HEK293T (cell line): ENCODE data around the gene CALN1.

Source experiments
- BHLHE40 ChIP-seq: fragments of 450-650 bp; IDR thresholded peaks from 2 replicates; pipeline ENCODE4 v1.6.1; 2016; ENCODE audit warnings: mild to moderate bottlenecking, moderate library complexity, borderline replicate concordance
- FOXA1 ChIP-seq: fragments of 450-650 bp; IDR thresholded peaks from 2 replicates; pipeline ENCODE4 v1.6.1; 2016; ENCODE audit warnings: mild to moderate bottlenecking
- FOXK2 ChIP-seq: fragments of 450-650 bp; IDR thresholded peaks from 2 replicates; pipeline ENCODE4 v1.6.1; 2016; ENCODE audit warnings: mild to moderate bottlenecking
- FOXM1 ChIP-seq: fragments of 450-650 bp; IDR thresholded peaks from 2 replicates; pipeline ENCODE4 v1.6.1; 2017; ENCODE audit warnings: mild to moderate bottlenecking, borderline replicate concordance
- HDGF ChIP-seq: fragments of 450-650 bp; IDR thresholded peaks from 2 replicates; pipeline ENCODE4 v1.6.1; 2017; ENCODE audit warnings: antibody characterized with exemption, borderline replicate concordance
- LEF1 ChIP-seq: fragments of 450-650 bp; IDR thresholded peaks from 2 replicates; pipeline ENCODE4 v1.6.1; 2017; ENCODE audit warnings: mild to moderate bottlenecking, borderline replicate concordance
- SP1 ChIP-seq: fragments of 450-650 bp; IDR thresholded peaks from 2 replicates; pipeline ENCODE4 v1.6.1; 2017
- SUZ12 ChIP-seq: fragments of 450-650 bp; IDR thresholded peaks from 2 replicates; pipeline ENCODE4 v1.6.1; 2016; ENCODE audit warnings: mild to moderate bottlenecking
- TARDBP ChIP-seq: fragments of 450-650 bp; IDR thresholded peaks from 2 replicates; pipeline ENCODE4 v1.6.1; 2016
- ZNF384 ChIP-seq: fragments of 450-650 bp; IDR thresholded peaks from 2 replicates; pipeline ENCODE4 v1.6.1; 2016

DNA sequence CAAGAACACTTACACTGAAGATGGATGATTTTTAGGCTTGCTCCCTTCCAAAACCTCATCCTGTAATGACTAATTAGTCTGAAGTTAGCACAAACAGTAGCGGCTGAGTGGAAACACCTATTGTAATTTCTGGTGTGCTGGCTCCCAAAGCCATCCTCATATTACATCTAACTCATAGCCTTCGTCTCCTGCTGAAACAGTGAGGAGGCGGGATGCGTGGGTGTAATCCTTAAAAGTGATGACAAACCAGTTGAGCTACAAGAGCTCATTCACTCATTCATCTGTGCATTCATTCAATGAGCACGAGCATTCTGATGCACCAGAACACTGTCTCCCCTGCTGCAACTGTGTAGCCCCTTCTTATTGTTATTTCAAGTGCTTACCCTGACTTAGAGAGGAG, 235.3 kb downstream of the CALN1 start:
- TF ChIP-seq FOXM1 (no peak), ZNF384 (no peak), SUZ12 (no peak), TARDBP (no peak), FOXA1 (no peak), BHLHE40 (no peak), LEF1 (no peak), HDGF (no peak), SP1 (no peak), FOXK2 (no peak)
